ENCODE measurements around the gene NTMT1. TPM values are rescaled to one million over a fixed set of nuclear protein-coding genes. Genes with fewer than 3 reads are reported as not detected.

The NTMT1 gene
- total and polyA plus RNA-seq, 9 of the 15 experiments (the other 6 are each of a cell fraction or from before 2014, with no cell fraction given): 42.1 to 116 (median 74.7) TPM

GRCh38 chr9:129619787-129620668 lies 5.9 kb upstream of the NTMT1 start (continued):
- TF ChIP-seq, protein P1, sequence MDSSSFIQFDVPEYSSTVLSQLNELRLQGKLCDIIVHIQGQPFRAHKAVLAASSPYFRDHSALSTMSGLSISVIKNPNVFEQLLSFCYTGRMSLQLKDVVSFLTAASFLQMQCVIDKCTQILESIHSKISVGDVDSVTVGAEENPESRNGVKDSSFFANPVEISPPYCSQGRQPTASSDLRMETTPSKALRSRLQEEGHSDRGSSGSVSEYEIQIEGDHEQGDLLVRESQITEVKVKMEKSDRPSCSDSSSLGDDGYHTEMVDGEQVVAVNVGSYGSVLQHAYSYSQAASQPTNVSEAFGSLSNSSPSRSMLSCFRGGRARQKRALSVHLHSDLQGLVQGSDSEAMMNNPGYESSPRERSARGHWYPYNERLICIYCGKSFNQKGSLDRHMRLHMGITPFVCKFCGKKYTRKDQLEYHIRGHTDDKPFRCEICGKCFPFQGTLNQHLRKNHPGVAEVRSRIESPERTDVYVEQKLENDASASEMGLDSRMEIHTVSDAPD (CRISPR knock-in tag; IDR thresholded peaks at IDR 0.05): no peak
- TF ChIP-seq, protein P2, sequence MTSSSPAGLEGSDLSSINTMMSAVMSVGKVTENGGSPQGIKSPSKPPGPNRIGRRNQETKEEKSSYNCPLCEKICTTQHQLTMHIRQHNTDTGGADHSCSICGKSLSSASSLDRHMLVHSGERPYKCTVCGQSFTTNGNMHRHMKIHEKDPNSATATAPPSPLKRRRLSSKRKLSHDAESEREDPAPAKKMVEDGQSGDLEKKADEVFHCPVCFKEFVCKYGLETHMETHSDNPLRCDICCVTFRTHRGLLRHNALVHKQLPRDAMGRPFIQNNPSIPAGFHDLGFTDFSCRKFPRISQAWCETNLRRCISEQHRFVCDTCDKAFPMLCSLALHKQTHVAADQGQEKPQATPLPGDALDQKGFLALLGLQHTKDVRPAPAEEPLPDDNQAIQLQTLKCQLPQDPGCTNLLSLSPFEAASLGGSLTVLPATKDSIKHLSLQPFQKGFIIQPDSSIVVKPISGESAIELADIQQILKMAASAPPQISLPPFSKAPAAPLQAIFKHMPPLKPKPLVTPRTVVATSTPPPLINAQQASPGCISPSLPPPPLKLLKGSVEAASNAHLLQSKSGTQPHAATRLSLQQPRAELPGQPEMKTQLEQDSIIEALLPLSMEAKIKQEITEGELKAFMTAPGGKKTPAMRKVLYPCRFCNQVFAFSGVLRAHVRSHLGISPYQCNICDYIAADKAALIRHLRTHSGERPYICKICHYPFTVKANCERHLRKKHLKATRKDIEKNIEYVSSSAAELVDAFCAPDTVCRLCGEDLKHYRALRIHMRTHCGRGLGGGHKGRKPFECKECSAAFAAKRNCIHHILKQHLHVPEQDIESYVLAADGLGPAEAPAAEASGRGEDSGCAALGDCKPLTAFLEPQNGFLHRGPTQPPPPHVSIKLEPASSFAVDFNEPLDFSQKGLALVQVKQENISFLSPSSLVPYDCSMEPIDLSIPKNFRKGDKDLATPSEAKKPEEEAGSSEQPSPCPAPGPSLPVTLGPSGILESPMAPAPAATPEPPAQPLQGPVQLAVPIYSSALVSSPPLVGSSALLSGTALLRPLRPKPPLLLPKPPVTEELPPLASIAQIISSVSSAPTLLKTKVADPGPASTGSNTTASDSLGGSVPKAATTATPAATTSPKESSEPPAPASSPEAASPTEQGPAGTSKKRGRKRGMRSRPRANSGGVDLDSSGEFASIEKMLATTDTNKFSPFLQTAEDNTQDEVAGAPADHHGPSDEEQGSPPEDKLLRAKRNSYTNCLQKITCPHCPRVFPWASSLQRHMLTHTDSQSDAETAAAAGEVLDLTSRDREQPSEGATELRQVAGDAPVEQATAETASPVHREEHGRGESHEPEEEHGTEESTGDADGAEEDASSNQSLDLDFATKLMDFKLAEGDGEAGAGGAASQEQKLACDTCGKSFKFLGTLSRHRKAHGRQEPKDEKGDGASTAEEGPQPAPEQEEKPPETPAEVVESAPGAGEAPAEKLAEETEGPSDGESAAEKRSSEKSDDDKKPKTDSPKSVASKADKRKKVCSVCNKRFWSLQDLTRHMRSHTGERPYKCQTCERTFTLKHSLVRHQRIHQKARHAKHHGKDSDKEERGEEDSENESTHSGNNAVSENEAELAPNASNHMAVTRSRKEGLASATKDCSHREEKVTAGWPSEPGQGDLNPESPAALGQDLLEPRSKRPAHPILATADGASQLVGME (CRISPR knock-in tag; IDR thresholded peaks at IDR 0.05): no peak
- TF ChIP-seq ELK1 (CRISPR knock-in tag; IDR thresholded peaks at IDR 0.05): no peak
- no peak for TF ChIP-seq CEBPB (tag; IDR thresholded peaks at IDR 0.05)
- TF ChIP-seq VEZF1 (CRISPR knock-in tag; IDR thresholded peaks at IDR 0.05): peak; percentile 46
- no peak for TF ChIP-seq ZNF785 (CRISPR knock-in tag; IDR thresholded peaks at IDR 0.05)
- peak; percentile 46; the same call in 1 of the 2 replicates for TF ChIP-seq CREM (IDR thresholded peaks at IDR 0.05; ENCODE audit: low read depth)

All from K562 (cell line).